ENCODE data around the gene LRIG3. TPM values are rescaled to one million over a fixed set of nuclear protein-coding genes. Genes with fewer than 3 reads are reported as not detected.
"Not testable (repeated sequence)": the region's sequence is repeated elsewhere in the genome, so short reads cannot be mapped to it uniquely, and the experiment has no call there.

Gene LRIG3
- total RNA-seq, 2 experiments from 2014 or later, result not detected

DNA sequence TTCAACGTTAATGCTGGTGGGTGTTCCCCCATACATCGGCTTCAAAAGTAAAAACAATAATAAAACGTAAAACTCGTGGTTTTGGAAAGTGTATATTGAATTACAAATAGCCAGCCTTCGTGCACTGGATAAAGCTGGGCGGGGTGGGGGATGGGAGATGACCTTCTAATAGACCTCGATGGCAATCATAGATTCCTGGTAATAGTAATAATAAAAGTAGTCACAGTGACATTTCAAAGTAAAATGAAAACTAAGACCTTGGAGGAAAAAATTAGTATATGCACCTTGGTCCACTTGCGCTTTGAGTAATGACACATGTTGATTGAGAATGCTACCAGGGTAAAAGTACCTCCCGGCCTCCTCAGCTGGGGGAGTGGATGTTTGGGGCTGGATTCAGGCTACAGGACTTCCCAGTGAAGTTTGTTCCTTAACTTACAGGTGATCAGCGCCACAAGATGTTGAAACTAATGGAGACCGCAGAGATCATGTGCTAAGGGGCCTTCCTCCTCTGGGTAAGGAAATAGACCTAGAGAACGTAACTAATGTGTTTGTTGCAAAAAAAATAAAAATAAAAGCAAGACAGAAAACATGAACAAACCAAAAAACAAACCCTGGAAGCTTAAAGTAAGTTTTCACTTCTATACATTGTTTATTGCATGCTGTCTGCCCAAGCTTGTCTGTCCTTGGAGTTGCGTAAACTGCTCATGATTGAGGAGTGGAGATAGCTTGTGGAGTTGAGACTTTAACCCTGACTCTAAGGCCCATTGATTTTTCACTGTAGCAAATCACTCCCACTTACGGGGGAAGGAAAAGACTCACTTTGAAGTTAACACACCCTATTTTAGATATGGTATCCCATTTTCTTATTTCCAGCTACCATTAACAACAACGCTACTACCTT lies 907 bp upstream of the LRIG3 start:
- no peak for DNase-seq
- H3K4me1 Mint-ChIP-seq, result peaks cover 5% of the 10 kb centered on the region
- H3K27ac Mint-ChIP-seq, result no peak overlapping the region
- H3K27me3 Mint-ChIP-seq, result peaks cover 54% of the 10 kb centered on the region
- no peak overlapping the region for H3K4me3 Mint-ChIP-seq
- H3K36me3 Mint-ChIP-seq, result peaks cover 3% of the 10 kb centered on the region
- H3K9me3 Mint-ChIP-seq, result peaks cover 4% of the 10 kb centered on the region

- Mint-ChIP-seq H3K27ac (no peak overlapping the region), H3K27me3 (peaks cover 56% of the 10 kb centered on the region), H3K9me3 (peaks cover 4% of the 10 kb centered on the region), H3K4me1 (peaks cover 5% of the 10 kb centered on the region), H3K36me3 (peaks cover 3% of the 10 kb centered on the region), H3K4me3 (no peak overlapping the region)
- no peak for DNase-seq
Observed at GRCh38 chr12:58919231-58920101, 838 bp downstream of the LRIG3 start.

GRCh38 chr12:58918469-58918844 lies 1.8 kb downstream of the LRIG3 start:
- Mint-ChIP-seq H3K9me3 (peaks cover 2% of the 10 kb centered on the region), H3K36me3 (peaks cover 3% of the 10 kb centered on the region)

GRCh38 chr12:58917699-58918468 lies 2.4 kb downstream of the LRIG3 start:
- H3K27ac Mint-ChIP-seq, result no peak overlapping the region
- H3K36me3 Mint-ChIP-seq, result peaks cover 3% of the 10 kb centered on the region
- no peak for DNase-seq
- H3K27me3 Mint-ChIP-seq, result peaks cover 51% of the 10 kb centered on the region
- H3K4me3 Mint-ChIP-seq, result no peak overlapping the region
- peaks cover 4% of the 10 kb centered on the region for H3K9me3 Mint-ChIP-seq
- H3K4me1 Mint-ChIP-seq, result peaks cover 5% of the 10 kb centered on the region

More at GRCh38 chr12:58918469-58918844, 1.8 kb downstream of the LRIG3 start:
- Mint-ChIP-seq H3K4me3 (no peak overlapping the region), H3K4me1 (peaks cover 5% of the 10 kb centered on the region), H3K27ac (no peak overlapping the region), H3K27me3 (peaks cover 54% of the 10 kb centered on the region)
- no peak for DNase-seq

DNA sequence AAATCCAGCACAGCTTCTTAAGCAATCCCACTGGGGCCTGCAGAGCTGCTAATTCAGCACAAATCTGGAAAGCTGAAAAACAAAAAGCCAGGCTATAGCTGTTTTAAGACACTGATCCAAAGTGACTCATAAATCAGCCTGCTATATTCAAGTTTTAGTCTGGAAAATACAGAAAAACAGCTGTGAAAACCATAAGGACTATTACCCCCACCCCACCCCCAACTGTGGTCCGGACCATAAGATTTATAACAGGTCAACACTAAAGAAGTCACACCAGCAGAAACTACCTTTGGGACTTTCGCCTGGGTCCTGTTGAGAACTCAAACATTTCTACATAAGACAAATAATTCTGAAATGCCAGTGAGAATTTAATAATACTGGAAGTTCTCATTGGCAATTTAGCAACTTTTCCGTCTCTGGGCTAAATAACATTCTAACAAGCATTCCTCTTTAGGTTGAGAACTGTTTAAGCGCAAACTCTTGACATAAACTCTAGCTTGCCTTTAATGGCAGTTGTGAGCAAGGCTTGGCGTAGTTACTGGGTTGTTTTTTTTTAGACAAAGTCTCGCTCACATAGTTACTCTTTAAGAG lies 3.3 kb downstream of the LRIG3 start:
- Mint-ChIP-seq H3K27ac (no peak overlapping the region), H3K9me3 (peaks cover 4% of the 10 kb centered on the region), H3K4me1 (peaks cover 5% of the 10 kb centered on the region), H3K27me3 (peaks cover 42% of the 10 kb centered on the region), H3K36me3 (peaks cover 3% of the 10 kb centered on the region), H3K4me3 (no peak overlapping the region)
- no peak for DNase-seq

DNA sequence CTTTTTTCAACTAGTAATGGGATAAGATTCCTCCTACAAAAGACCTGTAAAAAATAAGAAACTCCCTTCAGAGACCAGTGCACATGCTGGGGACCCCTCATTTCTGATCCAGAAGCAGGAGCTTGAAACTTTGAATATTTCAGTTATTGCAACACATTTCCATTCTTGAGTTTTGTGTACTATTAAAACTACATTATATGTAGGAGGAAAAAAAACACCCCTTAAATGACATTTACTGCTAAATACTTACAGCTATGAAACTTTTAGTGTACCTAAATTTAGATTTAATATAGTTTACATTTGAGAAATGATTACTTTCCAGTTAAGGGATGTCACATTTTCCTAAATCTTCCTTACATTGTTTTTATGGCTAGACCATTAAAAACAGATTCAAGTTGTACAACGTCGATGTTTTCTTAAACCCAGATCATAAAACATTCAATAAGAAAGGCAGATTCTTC lies 4.1 kb downstream of the LRIG3 start:
- Mint-ChIP-seq H3K36me3 (peaks cover 2% of the 10 kb centered on the region), H3K4me1 (peaks cover 4% of the 10 kb centered on the region), H3K27me3 (peaks cover 38% of the 10 kb centered on the region), H3K27ac (no peak overlapping the region), H3K9me3 (peaks cover 3% of the 10 kb centered on the region), H3K4me3 (no peak overlapping the region)
- DNase-seq, result no peak

GRCh38 chr12:58915634-58916033 lies 4.7 kb downstream of the LRIG3 start:
- peaks cover 2% of the 10 kb centered on the region for H3K4me1 Mint-ChIP-seq
- H3K9me3 Mint-ChIP-seq, result peaks cover 2% of the 10 kb centered on the region
- H3K27me3 Mint-ChIP-seq, result peaks cover 33% of the 10 kb centered on the region
- no peak for DNase-seq
- H3K4me3 Mint-ChIP-seq, result no peak overlapping the region
- no peak overlapping the region for H3K27ac Mint-ChIP-seq
- H3K36me3 Mint-ChIP-seq, result no peaks in the 10 kb centered on the region

DNA sequence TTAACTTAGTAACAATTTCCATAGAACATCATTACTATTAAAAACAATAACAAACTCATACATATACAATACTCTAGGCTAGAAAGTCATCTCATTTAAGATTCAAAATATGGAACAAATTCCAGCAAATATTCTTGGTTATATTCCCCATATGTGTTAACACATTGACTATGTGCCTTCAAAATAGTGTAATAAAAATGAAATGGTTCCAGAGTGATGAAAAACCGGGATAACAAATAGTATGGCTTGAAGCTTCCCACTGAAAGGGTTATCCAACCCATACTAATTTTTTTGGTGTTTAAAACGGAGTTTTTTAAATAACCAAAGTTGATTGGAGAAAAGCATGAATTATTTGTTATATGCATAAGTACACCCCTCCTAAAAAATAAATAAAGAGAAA lies 5.3 kb downstream of the LRIG3 start:
- H3K4me3 Mint-ChIP-seq, result no peak overlapping the region

GRCh38 chr12:58914457-58914856 lies 5.8 kb downstream of the LRIG3 start:
- Mint-ChIP-seq H3K4me3 (no peak overlapping the region), H3K9me3 (peaks cover 2% of the 10 kb centered on the region)

More for the DNA sequence above, 5.3 kb downstream of the LRIG3 start:
- H3K27ac Mint-ChIP-seq, result no peak overlapping the region
- no peaks in the 10 kb centered on the region for H3K4me1 Mint-ChIP-seq
- H3K36me3 Mint-ChIP-seq, result no peaks in the 10 kb centered on the region
- H3K27me3 Mint-ChIP-seq, result peaks cover 28% of the 10 kb centered on the region
- H3K9me3 Mint-ChIP-seq, result peaks cover 2% of the 10 kb centered on the region
- no peak for DNase-seq

DNA sequence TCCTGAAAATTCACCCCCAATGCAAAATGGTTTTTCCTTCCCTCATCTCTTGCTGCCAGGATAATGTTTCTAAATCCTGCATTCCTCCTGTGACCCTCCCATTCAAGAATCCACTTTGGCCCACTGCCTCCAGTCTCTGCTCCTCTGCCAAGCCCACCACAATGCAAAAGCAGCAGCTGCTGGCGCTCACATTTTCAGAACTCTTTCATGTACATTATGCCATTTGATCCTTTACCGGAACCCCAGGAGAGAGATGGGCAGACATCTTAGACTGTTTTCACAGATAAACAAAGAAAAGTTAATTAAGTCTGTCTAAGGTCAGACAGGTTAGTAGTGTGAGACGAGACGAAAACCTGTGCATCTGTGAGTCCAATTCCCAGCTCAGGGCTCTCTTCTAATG lies 12.9 kb downstream of the LRIG3 start:
- Mint-ChIP-seq H3K36me3 (no peaks in the 10 kb centered on the region), H3K27ac (no peak overlapping the region), H3K9me3 (peaks cover 4% of the 10 kb centered on the region), H3K4me3 (no peak overlapping the region), H3K4me1 (no peaks in the 10 kb centered on the region), H3K27me3 (no peaks in the 10 kb centered on the region)
- DNase-seq, result no peak

More at GRCh38 chr12:58914457-58914856, 5.8 kb downstream of the LRIG3 start:
- Mint-ChIP-seq H3K36me3 (no peaks in the 10 kb centered on the region), H3K27ac (no peak overlapping the region), H3K27me3 (peaks cover 25% of the 10 kb centered on the region), H3K4me1 (no peaks in the 10 kb centered on the region)
- DNase-seq, result no peak

- no peaks in the 10 kb centered on the region for H3K4me1 Mint-ChIP-seq
- H3K27ac Mint-ChIP-seq, result no peak overlapping the region
- no peaks in the 10 kb centered on the region for H3K27me3 Mint-ChIP-seq
- no peak for DNase-seq
- H3K36me3 Mint-ChIP-seq, result no peaks in the 10 kb centered on the region
- H3K9me3 Mint-ChIP-seq, result peaks cover 4% of the 10 kb centered on the region
- H3K4me3 Mint-ChIP-seq, result no peak overlapping the region
Observed at GRCh38 chr12:58906917-58907316, 13.4 kb downstream of the LRIG3 start.

DNA sequence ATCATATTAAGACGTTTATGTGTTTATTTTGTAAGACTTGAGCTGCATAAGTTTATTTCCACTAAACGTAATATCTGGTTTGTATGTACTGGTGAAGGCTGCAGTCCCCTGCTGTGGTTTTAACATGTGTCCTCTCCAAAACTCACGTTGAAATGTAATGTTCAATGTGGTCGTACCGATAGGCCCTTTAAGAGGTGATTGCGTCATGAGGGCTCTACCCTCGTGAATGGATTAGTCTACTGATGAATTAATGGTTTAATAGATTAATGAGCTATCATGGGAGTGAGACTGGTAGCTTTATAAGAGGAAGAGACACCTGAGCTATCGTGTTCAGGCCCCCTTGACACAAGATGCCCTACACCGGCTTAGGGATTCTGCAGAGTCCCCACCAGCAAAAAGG lies 14.9 kb downstream of the LRIG3 start:
- no peak for DNase-seq
- H3K27me3 Mint-ChIP-seq, result no peaks in the 10 kb centered on the region
- H3K27ac Mint-ChIP-seq, result no peak overlapping the region
- peaks cover 4% of the 10 kb centered on the region for H3K9me3 Mint-ChIP-seq
- no peaks in the 10 kb centered on the region for H3K36me3 Mint-ChIP-seq
- no peak overlapping the region for H3K4me3 Mint-ChIP-seq
- H3K4me1 Mint-ChIP-seq, result no peaks in the 10 kb centered on the region

DNA sequence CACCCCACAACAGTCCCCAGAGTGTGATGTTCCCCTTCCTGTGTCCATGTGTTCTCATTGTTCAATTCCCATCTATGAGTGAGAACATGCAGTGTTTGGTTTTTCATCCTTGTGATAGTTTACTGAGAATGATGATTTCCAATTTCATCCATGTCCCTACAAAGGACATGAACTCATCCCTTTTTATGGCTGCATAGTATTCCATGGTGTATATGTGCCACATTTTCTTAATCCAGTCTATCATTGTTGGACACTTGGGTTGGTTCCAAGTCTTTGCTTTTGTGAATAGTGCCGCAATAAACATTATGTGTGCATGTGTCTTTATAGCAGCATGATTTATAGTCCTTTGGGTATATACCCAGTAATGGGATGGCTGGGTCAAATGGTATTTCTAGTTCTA lies 17.6 kb downstream of the LRIG3 start:
- not testable (repeated sequence) for H3K4me1 Mint-ChIP-seq, H3K4me3 Mint-ChIP-seq, H3K27me3 Mint-ChIP-seq, H3K9me3 Mint-ChIP-seq, H3K27ac Mint-ChIP-seq, DNase-seq, H3K36me3 Mint-ChIP-seq

GRCh38 chr12:58901664-58902063 lies 18.6 kb downstream of the LRIG3 start:
- DNase-seq, result no peak
- H3K36me3 Mint-ChIP-seq, result no peaks in the 10 kb centered on the region
- no peak overlapping the region for H3K4me3 Mint-ChIP-seq
- peaks cover 4% of the 10 kb centered on the region for H3K9me3 Mint-ChIP-seq
- H3K4me1 Mint-ChIP-seq, result no peaks in the 10 kb centered on the region
- no peaks in the 10 kb centered on the region for H3K27me3 Mint-ChIP-seq
- no peak overlapping the region for H3K27ac Mint-ChIP-seq

Measured in activated naive CD8-positive, alpha-beta T cell treated with anti-CD3 and anti-CD28 coated beads for 36 hours (primary cell).